Adrenal gland (tissue), 12 donors: ENCODE measurements around the gene FUT8. TPM values are rescaled to one million over a fixed set of nuclear protein-coding genes. Genes with fewer than 3 reads are reported as not detected.

Experiments used
- DNase-seq, 7 donors: peaks; one replicate each; pipeline ENCODE4 v3.0.0-alpha.2; 2019 to 2020
- H3K27ac ChIP-seq, 5 donors: fragments of 200-600 bp; sonication (generic) in 4 of 5; 1 replicate in 3 of 5; 2 replicates in 2 of 5; pipeline versions ENCODE4 v1.5.1 to v1.8.0; 2016 to 2020; ENCODE audit warnings: mild to moderate bottlenecking in 1 of 5
- H3K27me3 ChIP-seq: fragments of 200-600 bp; 2 replicates; pipeline ENCODE4 v1.8.0; 2021
- H3K36me3 ChIP-seq, 2 donors: fragments of 200-600 bp; replicated peaks in 1 of 2; 1 replicate in 1 of 2; 2 replicates in 1 of 2; pipeline versions ENCODE4 v1.5.1 to v1.8.0; 2018 to 2022
- H3K4me1 ChIP-seq, 2 donors: fragments of 200-600 bp; replicated peaks in 1 of 2; 1 replicate in 1 of 2; 2 replicates in 1 of 2; pipeline versions ENCODE4 v1.5.1 to v1.8.0; 2018 to 2021
- H3K4me3 ChIP-seq, 4 donors: fragments of 200-600 bp; sonication (generic) in 3 of 4; one replicate each; pipeline ENCODE4 v1.5.1; 2016 to 2018
- H3K9me3 ChIP-seq, 3 donors: fragments of 200-600 bp; sonication (generic) in 1 of 3; replicated peaks in 1 of 3; 1 replicate in 2 of 3; 2 replicates in 1 of 3; pipeline versions ENCODE4 v1.5.1 to v1.8.0; 2016 to 2021
- CTCF ChIP-seq, 6 experiments: fragments of 450-650 bp in 4 of 6; fragments of 200-600 bp in 2 of 6; sonication (generic) in 1 of 6; IDR thresholded peaks; 1 replicate in 5 of 6; 2 replicates in 1 of 6; pipeline versions ENCODE4 v1.5.1 to v1.8.0; 2016 to 2021; ENCODE audit warnings: antibody characterized with exemption in 6 of 6, mild to moderate bottlenecking in 2 of 6, moderate library complexity in 1 of 6
- POLR2A ChIP-seq, 2 donors: fragments of 450-650 bp; IDR thresholded peaks; one replicate each; pipeline ENCODE4 v1.6.1; 2017; ENCODE audit warnings: antibody characterized with exemption in 2 of 2, mild to moderate bottlenecking in 2 of 2, moderate library complexity in 1 of 2
- WGBS, 4 donors: extraction: QIAGEN DNeasy Blood & Tissue Kit in 2 of 4; methylation state at CpG; one replicate each; pipeline versions ENCODE4 v1.1.5 to v1.1.7; 2013 to 2017; 5-methylcytosine and 5-hydroxymethylcytosine counted together
- intact Hi-C, 2 donors: fragments of 100-400 bp; cut with DNase I; formaldehyde crosslinking; loops; one replicate each; pipeline versions ENCODE4 v1.14.1 to v1.15.0; 2022 to 2023
- polyA plus RNA-seq, 3 donors: library from polyadenylated mRNA; stranded (reverse); fragments of 200-250 nt in 2 of 3; fragments of 350-450 nt in 1 of 3; fragmentation: Illumina TruSeq in 1 of 3; extraction: RNeasy Lipid Tissue Mini Kit (QIAGEN cat#74804) in 1 of 3; gene quantifications; one replicate each; pipeline ENCODE4 v1.2.3, GENCODE V29; 2013 to 2014
- total RNA-seq, 9 donors: library from RNA; depleted of rRNA in 4 of 9; stranded (reverse); fragments of >200 nt in 4 of 9; fragments of 120-200 nt in 1 of 9; fragmentation: NEBNext Ultra II Directional in 1 of 9; extraction: Animal tissue kit (Norgen Biotek cat#: 25700) in 1 of 9; gene quantifications; one replicate each; pipeline versions ENCODE4 v1.1.0 to v1.2.4, GENCODE V29; 2013 to 2023
- donor health status: healthy with polysubstance abuse.
- donor health status: Bipolar disorder and iron deficiency.
- donor health status: DM: yes; HTN: yes; CAD: no.
- donor health status: DM: no; HTN: no; CAD: no.
- donor health status: DM: no; HTN: no; CAD: no.
- donor health status: DM: yes; HTN: yes; CAD: no.

FUT8 gene
- total and polyA plus RNA-seq, 12 donors, result 7.8 to 32.1 (median 21.1) TPM

DNA sequence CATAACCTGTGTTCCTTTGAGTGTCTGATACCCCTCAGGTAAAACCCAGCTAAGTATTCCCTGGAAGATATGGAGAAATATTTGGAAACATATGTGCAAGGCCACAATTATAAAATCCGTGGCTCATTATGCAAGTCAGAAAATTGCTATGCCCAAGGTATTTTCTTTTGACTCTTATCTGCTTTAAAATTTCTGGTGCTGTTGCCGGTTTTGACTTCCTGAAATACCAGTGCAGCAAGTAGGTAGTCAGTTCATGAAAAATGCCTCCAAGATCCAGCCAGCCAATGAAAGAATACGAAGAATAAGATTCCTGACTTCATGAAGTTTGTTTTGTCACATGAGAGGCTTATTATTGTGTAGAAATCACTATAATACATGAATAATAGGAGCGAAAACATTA, 20.2 kb upstream of the FUT8 start:
- Histone ChIP-seq H3K27me3 (no peaks in the 10 kb centered on the region), H3K4me1 (no peaks in the 10 kb centered on the region), H3K9me3 (peaks cover 0 to 7% (median 0%) of the 10 kb centered on the region in 3 donors), H3K27ac (no peak overlapping the region), H3K36me3 (no peaks in the 10 kb centered on the region), H3K4me3 (no peak overlapping the region)
- DNase-seq, result no peak
- WGBS, 4 donors, result 63 to 73% (median 66%) methylated on average over 4 of the region's 4 CpGs
- no peak for TF ChIP-seq POLR2A (IDR thresholded peaks at IDR 0.05)
- no peak for TF ChIP-seq CTCF (IDR thresholded peaks at IDR 0.05)
- intact Hi-C loops, result no loop called here

DNA sequence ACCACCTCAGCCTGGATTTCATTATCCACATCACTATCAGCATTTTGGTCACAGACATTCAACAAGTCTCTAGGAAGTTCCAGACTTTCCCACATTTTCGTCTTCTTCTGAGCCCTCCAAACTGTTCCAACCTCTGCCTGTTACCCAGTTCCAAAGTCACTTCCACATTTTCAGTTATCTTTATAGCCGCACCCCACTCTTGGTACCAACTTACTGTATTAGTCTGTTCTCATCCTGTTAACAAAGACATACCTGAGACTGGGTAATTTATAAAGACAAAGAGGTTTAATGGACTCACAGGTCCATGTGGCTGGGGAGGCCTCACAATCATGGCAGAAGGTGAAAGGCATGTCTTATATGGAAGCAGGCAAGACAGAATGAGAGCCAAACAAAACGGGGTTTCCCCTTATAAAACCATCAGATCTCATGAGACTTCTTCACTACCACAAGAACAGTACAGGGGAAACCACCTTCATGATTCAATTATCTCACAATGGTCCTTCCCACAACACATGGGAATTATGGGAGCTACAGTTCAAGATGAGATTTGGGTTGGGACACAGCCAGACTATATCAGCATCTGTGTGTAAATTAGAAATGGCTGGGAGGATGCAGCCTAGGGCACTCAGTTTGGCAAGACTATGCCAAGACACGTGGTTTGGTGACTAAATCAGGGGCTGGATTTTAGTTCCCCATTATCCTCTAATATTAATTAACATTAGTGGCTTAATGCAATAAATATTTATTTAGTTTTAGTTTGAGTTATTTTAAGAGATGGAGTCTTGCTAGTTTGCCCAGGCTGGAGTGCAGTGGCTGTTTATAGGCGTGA, 16.2 kb upstream of the FUT8 start:
- no peak for TF ChIP-seq CTCF (IDR thresholded peaks at IDR 0.05)
- TF ChIP-seq POLR2A (IDR thresholded peaks at IDR 0.05), result no peak
- peaks cover 0 to 7% (median 0%) of the 10 kb centered on the region in 3 donors for H3K9me3 ChIP-seq
- DNase-seq, result no peak
- WGBS, 4 donors, result 64 to 74% (median 68%) methylated on average over 5 of the region's 5 CpGs
- no peaks in the 10 kb centered on the region for H3K4me1 ChIP-seq
- H3K27ac ChIP-seq, result no peak overlapping the region
- H3K27me3 ChIP-seq, result no peaks in the 10 kb centered on the region
- no peak overlapping the region for H3K4me3 ChIP-seq
- H3K36me3 ChIP-seq, result no peaks in the 10 kb centered on the region
- intact Hi-C loops, result no loop called here

DNA sequence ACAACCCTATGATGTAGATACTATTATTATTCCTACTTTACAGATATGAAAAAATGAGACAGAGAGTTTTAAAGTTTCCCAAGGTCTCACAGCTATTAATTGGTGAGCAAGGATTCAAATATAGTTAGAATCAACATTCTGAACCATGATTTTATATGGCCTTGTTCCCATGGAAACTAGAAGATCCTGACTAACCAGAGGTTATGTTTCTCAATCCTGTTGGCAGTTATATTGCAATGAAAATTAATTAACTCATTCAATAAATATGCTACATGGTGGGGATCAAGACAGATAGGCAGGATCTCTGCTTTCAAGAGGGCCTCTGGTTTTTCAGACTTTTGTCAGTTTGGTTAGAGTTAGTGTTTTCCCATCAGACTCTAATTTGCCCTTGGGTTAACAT, 9.3 kb upstream of the FUT8 start:
- intact Hi-C loops, result loop anchor here in 1 of 2 donors (10.0 kb wide), 1 partner anchor 238 kb away; no protein-coding TSS in a partner anchor
- Histone ChIP-seq H3K4me3 (no peak overlapping the region), H3K4me1 (peaks cover 0 to 8% of the 10 kb centered on the region in 2 donors), H3K36me3 (no peaks in the 10 kb centered on the region), H3K9me3 (no peaks in the 10 kb centered on the region), H3K27me3 (no peaks in the 10 kb centered on the region), H3K27ac (no peak overlapping the region)
- no peak for DNase-seq
- TF ChIP-seq CTCF (IDR thresholded peaks at IDR 0.05) (no peak), POLR2A (IDR thresholded peaks at IDR 0.05) (no peak)

- Histone ChIP-seq H3K36me3 (no peaks in the 10 kb centered on the region), H3K9me3 (no peaks in the 10 kb centered on the region), H3K27ac (no peak overlapping the region), H3K27me3 (no peaks in the 10 kb centered on the region), H3K4me3 (no peak overlapping the region), H3K4me1 (peaks cover 0 to 6% of the 10 kb centered on the region in 2 donors)
- TF ChIP-seq POLR2A (IDR thresholded peaks at IDR 0.05) (no peak), CTCF (IDR thresholded peaks at IDR 0.05) (no peak)
- intact Hi-C loops, result loop anchor here in 1 of 2 donors (10.0 kb wide), 1 partner anchor 243 kb away; no protein-coding TSS in a partner anchor
- WGBS, 4 donors, result 87 to 96% (median 94%) methylated on average over 3 of the region's 3 CpGs
- no peak for DNase-seq
These were observed 4.4 kb upstream of the FUT8 start for GRCh38 chr14:65408113-65408512.
